ENCODE measurements around the gene RAB31. TPM values are rescaled to one million over a fixed set of nuclear protein-coding genes. Genes with fewer than 3 reads are reported as not detected.

RAB31 gene
- total RNA-seq, 1 donor from 2014 or later, result 36.8 TPM

- Histone ChIP-seq H3K9me3 (no peaks in the 10 kb centered on the region), H3K27me3 (no peaks in the 10 kb centered on the region), H3K27ac (no peak overlapping the region), H3K4me3 (no peak overlapping the region), H3K4me1 (no peaks in the 10 kb centered on the region), H3K36me3 (no peaks in the 10 kb centered on the region)
- DNase-seq (ENCODE audit: low spot score in 2 of 2), result no peak
- intact Hi-C loops (cut with DNase I), result no loop called here
- no peak for TF ChIP-seq CTCF (IDR thresholded peaks at IDR 0.05)
Observed at GRCh38 chr18:9700261-9700796, 7.8 kb upstream of the RAB31 start.

DNA sequence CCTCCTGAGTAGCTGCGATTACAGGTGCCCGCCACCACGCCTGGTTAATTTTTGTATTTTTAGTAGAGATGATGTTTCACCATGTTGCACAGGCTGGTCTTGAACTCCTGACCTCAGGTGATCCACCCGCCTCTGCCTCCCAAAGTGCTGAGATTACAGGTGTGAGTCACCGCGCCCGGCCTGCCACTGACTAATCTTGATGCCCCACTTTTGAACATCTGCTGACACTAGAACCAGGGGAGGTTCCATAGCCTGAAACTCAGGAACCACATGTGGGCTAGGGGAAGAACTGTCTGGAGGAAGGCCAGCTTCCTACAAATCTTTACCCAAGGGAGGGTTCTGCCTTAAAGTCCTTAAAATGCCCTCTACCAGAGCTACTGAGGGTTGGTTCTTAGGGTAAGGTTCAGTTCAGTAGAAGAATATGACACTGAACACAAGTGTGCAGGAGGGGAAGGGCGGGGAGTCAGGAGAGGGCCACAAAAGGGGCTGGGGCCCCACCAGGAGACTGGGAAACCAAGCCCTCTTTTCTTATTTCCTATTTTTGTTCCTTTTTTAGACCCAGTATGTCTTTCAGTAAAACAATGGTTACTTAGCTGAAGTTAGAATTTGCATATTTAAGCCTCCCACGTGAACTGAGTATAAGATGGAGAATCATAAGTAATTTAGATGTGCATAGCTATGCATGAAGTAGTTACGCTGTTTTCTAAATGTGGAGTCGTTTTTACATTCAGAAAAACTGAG, 6.3 kb upstream of the RAB31 start:
- intact Hi-C loops (cut with DNase I), result no loop called here
- Histone ChIP-seq H3K27me3 (no peaks in the 10 kb centered on the region), H3K27ac (no peak overlapping the region), H3K36me3 (no peaks in the 10 kb centered on the region), H3K9me3 (no peaks in the 10 kb centered on the region), H3K4me3 (no peak overlapping the region), H3K4me1 (peaks cover 0 to 3% of the 10 kb centered on the region in 2 donors)
- DNase-seq (ENCODE audit: low spot score in 2 of 2), result peak in 1 of 2 donors; percentile 47
- no peak for TF ChIP-seq CTCF (IDR thresholded peaks at IDR 0.05)

- Histone ChIP-seq H3K4me1 (peaks cover 0 to 6% of the 10 kb centered on the region in 2 donors), H3K27ac (no peak overlapping the region), H3K9me3 (no peaks in the 10 kb centered on the region), H3K27me3 (no peaks in the 10 kb centered on the region), H3K36me3 (no peaks in the 10 kb centered on the region), H3K4me3 (no peak overlapping the region)
- intact Hi-C loops (cut with DNase I), result loop anchor here (5.0 kb wide), 1 partner anchor 98 kb away; no protein-coding TSS in a partner anchor
- peak in 1 of 2 donors; percentile 25 for DNase-seq (ENCODE audit: low spot score in 2 of 2)
- no peak for TF ChIP-seq CTCF (IDR thresholded peaks at IDR 0.05)
Observed at GRCh38 chr18:9704233-9705118, 3.6 kb upstream of the RAB31 start.

GRCh38 chr18:9705183-9705829, 2.8 kb upstream of the RAB31 start:
- intact Hi-C loops (cut with DNase I), result loop anchor here (5.0 kb wide), 1 partner anchor 97 kb away; no protein-coding TSS in a partner anchor
- Histone ChIP-seq H3K36me3 (no peaks in the 10 kb centered on the region), H3K9me3 (no peaks in the 10 kb centered on the region), H3K4me1 (peaks cover 0 to 13% of the 10 kb centered on the region in 2 donors), H3K27ac (no peak overlapping the region), H3K4me3 (no peak overlapping the region), H3K27me3 (no peaks in the 10 kb centered on the region)
- no peak for TF ChIP-seq CTCF (IDR thresholded peaks at IDR 0.05)
- DNase-seq (ENCODE audit: low spot score in 2 of 2), result peak in 1 of 2 donors; percentile 56
